Effector memory CD4-positive, alpha-beta T cell (primary cell): ENCODE results near the gene ESRRB.

Source experiments
- DNase-seq, 3 donors: peaks; one replicate each; pipeline ENCODE4 v3.0.0-alpha.2; 2020
- H3K27ac ChIP-seq: 2 replicates; pipeline ENCODE4 v1.7.0; 2013; ENCODE audit warnings: mild to moderate bottlenecking, low read length, moderate library complexity; ENCODE audit not compliant: insufficient read depth, poor library complexity, severe bottlenecking
- H3K27me3 ChIP-seq: replicated peaks from 2 replicates; pipeline ENCODE4 v1.7.0; 2013; ENCODE audit warnings: mild to moderate bottlenecking, low read length; ENCODE audit not compliant: insufficient read depth, control insufficient read depth, poor library complexity, severe bottlenecking
- H3K36me3 ChIP-seq: 2 replicates; pipeline ENCODE4 v1.7.0; 2013; ENCODE audit warnings: mild to moderate bottlenecking, low read length, moderate library complexity; ENCODE audit not compliant: control insufficient read depth, insufficient read depth
- H3K4me1 ChIP-seq: 2 replicates; pipeline ENCODE4 v1.7.0; 2013; ENCODE audit warnings: low read length, mild to moderate bottlenecking; ENCODE audit not compliant: control insufficient read depth, insufficient read depth, poor library complexity, severe bottlenecking
- H3K4me3 ChIP-seq: 2 replicates; pipeline ENCODE4 v1.7.0; 2013; ENCODE audit warnings: low read length, low read depth, mild to moderate bottlenecking; ENCODE audit not compliant: insufficient read depth, poor library complexity, severe bottlenecking
- H3K9me3 ChIP-seq: 2 replicates; pipeline ENCODE4 v1.7.0; 2013; ENCODE audit warnings: mild to moderate bottlenecking, low read length, moderate library complexity; ENCODE audit not compliant: control insufficient read depth

The ESRRB gene

GRCh38 chr14:76465664-76466063 lies 89.7 kb downstream of the ESRRB start:
- H3K4me3 ChIP-seq: no peak overlapping the region
- H3K9me3 ChIP-seq: no peaks in the 10 kb centered on the region
- H3K36me3 ChIP-seq: no peaks in the 10 kb centered on the region
- no peaks in the 10 kb centered on the region for H3K27me3 ChIP-seq
- no peaks in the 10 kb centered on the region for H3K4me1 ChIP-seq
- no peak for DNase-seq
- no peak overlapping the region for H3K27ac ChIP-seq

- Histone ChIP-seq H3K9me3 (no peaks in the 10 kb centered on the region), H3K4me1 (no peaks in the 10 kb centered on the region), H3K27me3 (no peaks in the 10 kb centered on the region), H3K36me3 (no peaks in the 10 kb centered on the region), H3K27ac (no peak overlapping the region), H3K4me3 (no peak overlapping the region)
- DNase-seq: no peak
These were observed 91.8 kb downstream of the ESRRB start for GRCh38 chr14:76467711-76468155.

GRCh38 chr14:76472199-76472723 lies 96.3 kb downstream of the ESRRB start:
- H3K9me3 ChIP-seq: no peaks in the 10 kb centered on the region
- H3K27ac ChIP-seq: no peak overlapping the region
- H3K27me3 ChIP-seq: no peaks in the 10 kb centered on the region
- H3K4me1 ChIP-seq: no peaks in the 10 kb centered on the region
- no peak for DNase-seq
- H3K4me3 ChIP-seq: no peak overlapping the region
- H3K36me3 ChIP-seq: no peaks in the 10 kb centered on the region

GRCh38 chr14:76473481-76474263 lies 97.7 kb downstream of the ESRRB start:
- DNase-seq: no peak
- Histone ChIP-seq H3K27ac (no peak overlapping the region), H3K27me3 (no peaks in the 10 kb centered on the region), H3K9me3 (no peaks in the 10 kb centered on the region), H3K4me1 (no peaks in the 10 kb centered on the region), H3K36me3 (no peaks in the 10 kb centered on the region), H3K4me3 (no peak overlapping the region)

- Histone ChIP-seq H3K27me3 (no peaks in the 10 kb centered on the region), H3K9me3 (no peaks in the 10 kb centered on the region), H3K4me1 (no peaks in the 10 kb centered on the region), H3K36me3 (no peaks in the 10 kb centered on the region), H3K4me3 (no peak overlapping the region), H3K27ac (no peak overlapping the region)
- no peak for DNase-seq
These were observed 104.5 kb downstream of the ESRRB start for GRCh38 chr14:76480426-76480825.

GRCh38 chr14:76484355-76484754 lies 108.4 kb downstream of the ESRRB start:
- no peaks in the 10 kb centered on the region for H3K9me3 ChIP-seq
- DNase-seq: no peak
- no peak overlapping the region for H3K4me3 ChIP-seq
- no peaks in the 10 kb centered on the region for H3K36me3 ChIP-seq
- H3K27ac ChIP-seq: no peak overlapping the region
- no peaks in the 10 kb centered on the region for H3K27me3 ChIP-seq
- H3K4me1 ChIP-seq: no peaks in the 10 kb centered on the region

- no peak overlapping the region for H3K27ac ChIP-seq
- no peak overlapping the region for H3K4me3 ChIP-seq
- no peaks in the 10 kb centered on the region for H3K27me3 ChIP-seq
- no peaks in the 10 kb centered on the region for H3K9me3 ChIP-seq
- H3K4me1 ChIP-seq: no peaks in the 10 kb centered on the region
- no peaks in the 10 kb centered on the region for H3K36me3 ChIP-seq
- DNase-seq: no peak
These were observed 110.4 kb downstream of the ESRRB start for GRCh38 chr14:76486251-76486743.

- H3K27me3 ChIP-seq: no peaks in the 10 kb centered on the region
- no peaks in the 10 kb centered on the region for H3K36me3 ChIP-seq
- DNase-seq: no peak
- H3K4me1 ChIP-seq: no peaks in the 10 kb centered on the region
- no peak overlapping the region for H3K4me3 ChIP-seq
- H3K27ac ChIP-seq: no peak overlapping the region
- no peaks in the 10 kb centered on the region for H3K9me3 ChIP-seq
These were observed 112.6 kb downstream of the ESRRB start for GRCh38 chr14:76488551-76488950.

GRCh38 chr14:76489667-76490066 lies 113.7 kb downstream of the ESRRB start:
- Histone ChIP-seq H3K9me3 (no peaks in the 10 kb centered on the region), H3K27me3 (no peaks in the 10 kb centered on the region), H3K4me1 (no peaks in the 10 kb centered on the region), H3K36me3 (no peaks in the 10 kb centered on the region), H3K4me3 (no peak overlapping the region), H3K27ac (no peak overlapping the region)
- DNase-seq: no peak

GRCh38 chr14:76490111-76490510 lies 114.2 kb downstream of the ESRRB start:
- H3K27me3 ChIP-seq: no peaks in the 10 kb centered on the region
- no peak overlapping the region for H3K4me3 ChIP-seq
- no peaks in the 10 kb centered on the region for H3K36me3 ChIP-seq
- H3K27ac ChIP-seq: no peak overlapping the region
- H3K9me3 ChIP-seq: no peaks in the 10 kb centered on the region
- H3K4me1 ChIP-seq: no peaks in the 10 kb centered on the region
- no peak for DNase-seq
